ENCODE results near the gene SFR1.

Gene SFR1, protein sequence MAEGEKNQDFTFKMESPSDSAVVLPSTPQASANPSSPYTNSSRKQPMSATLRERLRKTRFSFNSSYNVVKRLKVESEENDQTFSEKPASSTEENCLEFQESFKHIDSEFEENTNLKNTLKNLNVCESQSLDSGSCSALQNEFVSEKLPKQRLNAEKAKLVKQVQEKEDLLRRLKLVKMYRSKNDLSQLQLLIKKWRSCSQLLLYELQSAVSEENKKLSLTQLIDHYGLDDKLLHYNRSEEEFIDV
- 8.1 to 10.6 (median 9.9) reads per million in 4 experiments for total RNA-seq

- DNase-seq = peak; percentile 99
These were observed at the start of gene SFR1 for GRCh38 chr10:104121485-104122224. TSS of gene SFR1 (plus strand) at chr10:104122171. CDS start at chr10:104122184, 13 bp downstream.

DNA sequence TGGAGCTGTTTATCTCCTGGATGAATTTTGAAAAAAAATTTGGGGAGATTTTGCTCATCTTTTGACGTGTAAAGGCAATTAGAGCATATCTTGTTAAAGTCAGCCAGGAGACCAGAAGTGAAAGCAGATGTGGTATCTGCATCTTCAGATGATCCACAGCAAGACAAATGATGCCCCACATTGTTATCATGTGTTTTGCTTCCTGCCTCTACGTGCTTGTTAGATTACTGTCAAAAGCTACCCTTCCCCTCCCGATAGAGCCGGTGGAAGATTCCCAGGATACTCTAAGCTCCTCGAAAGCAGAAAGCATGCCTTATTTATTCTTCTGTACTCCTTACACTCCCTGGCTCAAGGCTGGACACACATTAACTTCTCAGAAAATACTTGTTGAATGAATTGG, 49.2 kb upstream of the SFR1 start:
- no peak for DNase-seq

GRCh38 chr10:104074505-104074904, 47.5 kb upstream of the SFR1 start:
- DNase-seq = no peak

DNA sequence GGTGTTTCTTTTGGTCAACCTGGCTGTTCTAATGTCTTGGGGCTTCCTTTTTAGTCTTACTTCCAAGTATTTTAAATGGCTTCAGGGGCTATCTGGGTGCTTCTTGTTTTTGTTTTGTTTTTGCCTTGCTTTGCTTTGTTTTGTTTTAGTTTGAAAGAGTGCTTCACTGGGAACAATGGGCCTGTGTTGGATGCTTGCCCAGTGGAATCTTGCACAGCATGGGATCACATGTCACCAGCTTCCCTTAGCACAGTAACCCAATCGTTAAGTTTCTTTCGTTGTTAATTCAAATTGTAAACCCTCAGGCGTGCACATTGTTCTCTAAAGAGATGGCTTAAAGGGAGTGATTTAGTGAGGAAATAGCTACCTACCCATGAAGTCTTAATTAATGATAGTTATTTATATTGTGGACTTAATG, 45.2 kb upstream of the SFR1 start:
- DNase-seq = no peak

DNA sequence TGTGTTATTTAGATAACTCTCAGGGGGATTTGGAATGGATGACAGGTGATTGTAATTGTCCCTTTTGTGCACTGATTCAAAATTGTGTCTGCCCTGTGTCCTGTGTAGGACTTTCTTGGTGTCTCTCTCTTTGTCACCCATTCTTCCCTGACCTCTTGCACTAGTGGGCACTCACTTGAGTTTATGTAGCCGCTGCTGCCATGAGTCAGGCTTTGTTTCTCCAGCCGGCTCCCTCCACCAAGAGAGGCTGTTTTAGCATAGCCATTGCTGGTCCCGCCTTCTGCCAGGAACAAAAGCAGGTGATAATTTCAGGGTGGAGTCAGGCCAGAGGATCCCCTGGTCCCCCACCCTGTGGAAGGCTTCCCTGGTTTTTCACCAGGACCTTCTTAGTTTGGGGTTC, 44.7 kb upstream of the SFR1 start:
- no peak for DNase-seq

DNA sequence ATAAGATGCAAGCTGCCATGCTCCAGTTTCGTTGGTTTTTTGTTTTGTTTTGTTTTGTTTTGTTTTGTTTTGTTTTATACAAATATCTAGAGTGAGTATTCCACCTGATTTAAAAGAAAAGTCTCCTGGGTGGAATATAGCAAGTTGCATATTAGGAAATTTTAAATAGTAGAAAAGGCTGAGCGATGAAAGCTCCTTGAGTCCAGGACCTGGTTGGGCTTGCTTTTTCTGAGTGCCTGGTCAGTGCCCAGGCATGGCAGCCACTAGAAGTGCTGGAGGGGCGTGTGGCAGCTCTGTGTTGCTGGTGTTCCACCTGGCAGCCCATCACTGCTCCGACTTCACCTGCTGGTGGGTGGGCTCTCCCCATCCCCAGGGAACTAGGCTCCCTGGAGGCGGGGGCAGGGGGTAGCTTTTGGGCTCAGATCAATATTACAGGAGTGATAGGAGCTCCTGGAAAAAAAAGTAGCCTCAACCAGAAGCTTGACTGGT, 44.3 kb upstream of the SFR1 start:
- no peak for DNase-seq

DNA sequence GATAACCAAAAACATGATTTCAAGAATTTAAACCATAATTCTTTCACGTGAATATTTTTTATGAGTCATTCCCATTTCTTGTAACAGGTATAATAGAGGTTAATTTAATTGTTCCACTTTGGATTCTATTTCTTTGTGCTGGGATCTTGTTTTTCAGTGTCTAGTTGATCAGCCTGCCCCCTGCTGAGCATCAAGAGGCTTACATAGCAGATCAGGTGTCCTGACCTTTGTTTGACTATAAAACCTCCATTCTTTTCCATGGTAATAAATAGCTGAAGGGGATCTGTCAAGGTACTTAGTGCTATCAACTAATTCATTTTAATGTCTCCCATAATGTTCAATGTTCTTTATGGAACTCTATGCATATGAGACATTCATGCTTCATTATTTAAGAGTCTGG, 41.2 kb upstream of the SFR1 start:
- DNase-seq = no peak

GRCh38 chr10:104081998-104082397, 40.0 kb upstream of the SFR1 start:
- DNase-seq = no peak

GRCh38 chr10:104084482-104085142, 37.4 kb upstream of the SFR1 start:
- DNase-seq = no peak

- DNase-seq = no peak
These were observed 36.1 kb upstream of the SFR1 start, which contains the start of gene COL17A1 for GRCh38 chr10:104085801-104086400. TSS of gene COL17A1 (minus strand) at chr10:104085880. CDS start at chr10:104080673, 5,207 bp downstream.

GRCh38 chr10:104088239-104088638, 33.7 kb upstream of the SFR1 start:
- DNase-seq = no peak

- DNase-seq = no peak
These were observed 32.4 kb upstream of the SFR1 start for GRCh38 chr10:104089621-104090020.

- DNase-seq = no peak
These were observed 31.4 kb upstream of the SFR1 start for GRCh38 chr10:104090611-104091010.

- no peak for DNase-seq
These were observed 29.2 kb upstream of the SFR1 start for GRCh38 chr10:104092749-104093148.

DNA sequence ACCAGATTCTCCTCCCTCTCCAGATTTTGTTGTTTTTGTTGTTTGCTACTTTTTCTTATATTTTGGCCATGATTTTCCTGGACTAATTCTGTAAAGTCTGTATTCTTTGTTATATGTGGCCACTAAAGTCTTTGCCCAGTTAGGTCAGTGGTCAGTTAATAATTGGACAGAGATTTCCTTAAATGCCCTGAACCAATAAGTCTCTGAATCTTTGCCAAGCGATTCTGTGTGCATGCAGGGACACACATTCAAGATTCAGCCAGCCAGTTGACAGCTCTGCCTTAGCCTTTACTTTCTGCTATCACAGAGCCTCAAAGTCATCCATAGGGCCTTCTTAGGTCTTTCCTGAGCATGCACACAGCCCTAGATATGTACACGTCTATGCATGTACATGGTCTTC, 25.3 kb upstream of the SFR1 start:
- no peak for DNase-seq

GRCh38 chr10:104098358-104098925, 23.5 kb upstream of the SFR1 start:
- DNase-seq = no peak

GRCh38 chr10:104099269-104099668, 22.7 kb upstream of the SFR1 start:
- no peak for DNase-seq

DNA sequence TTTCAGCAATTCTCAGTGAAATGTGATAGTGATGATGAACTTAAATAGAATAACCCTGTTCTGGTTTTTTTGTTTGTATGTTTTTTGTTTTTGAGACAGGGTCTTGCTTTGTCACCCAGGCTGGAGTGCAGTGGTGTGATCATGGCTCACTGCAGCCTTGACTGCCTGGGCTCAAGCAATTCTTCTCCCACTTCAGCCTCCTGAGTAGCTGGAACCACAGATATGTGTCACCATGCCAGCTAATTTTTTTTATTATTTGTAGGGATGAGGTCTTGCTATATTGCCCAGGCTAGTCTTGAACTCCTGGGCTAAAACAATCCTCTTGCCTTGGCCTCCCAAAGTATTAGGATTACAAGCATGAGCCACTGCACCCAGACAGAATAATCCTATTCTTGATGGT, 22.0 kb upstream of the SFR1 start:
- no peak for DNase-seq

- DNase-seq = no peak
These were observed 21.2 kb upstream of the SFR1 start for GRCh38 chr10:104100795-104101194.

GRCh38 chr10:104101902-104102301, 20.1 kb upstream of the SFR1 start:
- no peak for DNase-seq

- DNase-seq = no peak
These were observed 18.0 kb upstream of the SFR1 start for GRCh38 chr10:104103956-104104355.

DNA sequence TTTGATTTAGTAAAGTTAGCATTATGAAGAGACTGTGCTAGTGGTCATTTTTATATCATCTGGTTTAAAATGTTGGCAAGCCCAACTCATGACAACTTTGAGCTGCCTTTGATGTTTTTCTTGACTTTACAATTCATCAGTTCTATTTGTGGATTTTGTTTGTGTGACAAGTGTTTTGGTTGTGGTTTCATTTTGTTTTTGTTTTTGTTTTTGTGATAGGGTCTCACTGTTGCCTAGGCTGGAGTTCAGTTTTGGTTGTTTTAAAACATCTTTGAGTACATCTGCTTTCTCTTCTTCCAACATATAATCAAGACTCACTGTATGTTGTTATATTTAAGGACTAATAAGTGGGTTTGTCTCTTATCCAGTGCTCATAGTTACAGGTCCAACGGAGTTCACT, 17.6 kb upstream of the SFR1 start:
- no peak for DNase-seq

- DNase-seq = no peak
These were observed 17.0 kb upstream of the SFR1 start for GRCh38 chr10:104104926-104105325.

Measured in effector CD8-positive, alpha-beta T cell (primary cell).